SU-DHL-6 (cell line): ENCODE data around the gene CLTRN.

Source experiments
- EZH2phosphoT487 ChIP-seq: fragments of 200-600 bp; sonication (generic), shearing (Covaris generic); conservative IDR thresholded peaks from 2 replicates; pipeline ENCODE4 v1.6.1; 2018; ENCODE audit warnings: mild to moderate bottlenecking, antibody characterized with exemption, low read length, moderate library complexity, mixed read lengths
- TF ChIP-seq, protein P1 (sequence below): fragments of 200-600 bp; sonication (generic); IDR thresholded peaks from one replicate; pipeline ENCODE4 v1.5.1; 2017; ENCODE audit warnings: antibody characterized with exemption, mild to moderate bottlenecking, low read length, moderate library complexity; ENCODE audit not compliant: insufficient read depth, poor library complexity, severe bottlenecking

DNA sequence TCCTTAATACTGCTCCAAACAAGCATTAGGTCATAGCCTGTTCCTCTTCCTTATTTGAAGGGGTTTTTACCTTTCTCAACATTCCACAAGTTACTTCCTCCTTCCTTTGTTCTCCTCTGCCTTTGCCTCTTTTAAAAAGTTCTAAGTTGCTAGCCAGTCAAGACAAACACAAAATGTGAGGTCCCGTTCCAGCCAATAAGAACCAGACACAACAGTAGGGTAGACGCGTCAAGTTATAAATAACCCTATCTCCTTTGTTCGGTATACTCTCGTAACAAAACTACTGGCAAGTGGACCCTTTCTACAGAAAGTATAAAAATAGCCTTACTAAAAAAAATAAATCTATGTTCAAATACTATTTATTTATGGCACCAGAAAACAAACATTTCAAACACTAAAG is 57.5 kb downstream of the CLTRN start:
- TF ChIP-seq, protein P1, sequence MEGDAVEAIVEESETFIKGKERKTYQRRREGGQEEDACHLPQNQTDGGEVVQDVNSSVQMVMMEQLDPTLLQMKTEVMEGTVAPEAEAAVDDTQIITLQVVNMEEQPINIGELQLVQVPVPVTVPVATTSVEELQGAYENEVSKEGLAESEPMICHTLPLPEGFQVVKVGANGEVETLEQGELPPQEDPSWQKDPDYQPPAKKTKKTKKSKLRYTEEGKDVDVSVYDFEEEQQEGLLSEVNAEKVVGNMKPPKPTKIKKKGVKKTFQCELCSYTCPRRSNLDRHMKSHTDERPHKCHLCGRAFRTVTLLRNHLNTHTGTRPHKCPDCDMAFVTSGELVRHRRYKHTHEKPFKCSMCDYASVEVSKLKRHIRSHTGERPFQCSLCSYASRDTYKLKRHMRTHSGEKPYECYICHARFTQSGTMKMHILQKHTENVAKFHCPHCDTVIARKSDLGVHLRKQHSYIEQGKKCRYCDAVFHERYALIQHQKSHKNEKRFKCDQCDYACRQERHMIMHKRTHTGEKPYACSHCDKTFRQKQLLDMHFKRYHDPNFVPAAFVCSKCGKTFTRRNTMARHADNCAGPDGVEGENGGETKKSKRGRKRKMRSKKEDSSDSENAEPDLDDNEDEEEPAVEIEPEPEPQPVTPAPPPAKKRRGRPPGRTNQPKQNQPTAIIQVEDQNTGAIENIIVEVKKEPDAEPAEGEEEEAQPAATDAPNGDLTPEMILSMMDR = no peak
- TF ChIP-seq EZH2phosphoT487 = no peak
